Cortex of kidney (tissue), 1 donor: ENCODE data around the gene HSPA1B.
"Not testable (repeated sequence)": the region's sequence is repeated elsewhere in the genome, so short reads cannot be mapped to it uniquely, and the experiment has no call there.

Experiments used
- DNase-seq: peaks from one replicate; lab custom pipeline; 2025; lab: John Stamatoyannopoulos, UW

HSPA1B gene

DNA sequence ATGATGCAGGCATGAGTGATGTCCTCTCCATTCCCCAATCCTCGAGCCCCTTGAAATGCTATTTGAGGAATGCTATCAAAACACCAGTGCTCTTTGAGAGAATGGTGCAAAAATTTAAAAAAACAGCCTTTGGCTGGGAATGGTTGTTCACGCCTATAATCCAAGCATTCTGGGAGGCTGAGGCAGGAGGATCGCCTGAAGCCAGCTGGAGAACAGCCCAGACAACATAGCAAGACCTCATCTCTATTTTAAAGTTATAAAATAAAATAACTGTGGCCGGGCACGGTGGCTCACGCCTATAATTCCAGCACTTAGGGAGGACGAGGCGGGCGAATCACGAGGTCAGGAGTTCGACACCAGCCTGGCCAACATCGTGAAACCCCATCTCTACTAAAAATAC is 27.8 kb upstream of the HSPA1B start:
- DNase-seq, result no peak

GRCh38 chr6:31801031-31801927 is 26.3 kb upstream of the HSPA1B start:
- DNase-seq, result not testable (repeated sequence)

DNA sequence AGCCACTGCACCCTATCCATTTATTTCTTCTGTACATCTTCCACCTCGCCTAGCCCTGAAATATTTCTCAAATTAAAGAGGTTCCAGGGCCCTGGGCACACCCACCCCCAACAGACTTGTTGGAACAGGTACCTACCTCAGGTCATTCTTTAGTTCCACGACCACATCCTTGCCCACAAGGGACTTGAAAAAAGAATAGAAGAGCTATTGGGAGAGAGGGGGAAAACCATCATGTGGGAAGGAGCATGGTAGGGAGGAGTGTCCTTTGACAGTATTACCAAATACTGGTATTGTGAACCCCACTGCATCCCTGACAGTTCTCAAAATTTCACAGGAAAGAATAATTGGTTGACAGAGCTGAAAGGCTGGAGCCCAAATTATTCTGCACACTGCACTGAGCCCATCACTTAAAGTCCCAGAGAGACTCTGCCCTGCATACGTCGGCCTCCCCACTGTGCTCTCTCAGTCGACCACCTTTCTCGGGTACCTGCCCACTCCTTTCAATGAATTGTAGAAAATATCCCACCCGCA is 21.5 kb upstream of the HSPA1B start:
- DNase-seq, result no peak

GRCh38 chr6:31806470-31807272 is 20.9 kb upstream of the HSPA1B start, which contains the start of gene LSM2:
TSS of gene LSM2 (minus strand) at chr6:31806966. CDS start at chr6:31806757, 209 bp downstream.
- peak; percentile 81 for DNase-seq

DNA sequence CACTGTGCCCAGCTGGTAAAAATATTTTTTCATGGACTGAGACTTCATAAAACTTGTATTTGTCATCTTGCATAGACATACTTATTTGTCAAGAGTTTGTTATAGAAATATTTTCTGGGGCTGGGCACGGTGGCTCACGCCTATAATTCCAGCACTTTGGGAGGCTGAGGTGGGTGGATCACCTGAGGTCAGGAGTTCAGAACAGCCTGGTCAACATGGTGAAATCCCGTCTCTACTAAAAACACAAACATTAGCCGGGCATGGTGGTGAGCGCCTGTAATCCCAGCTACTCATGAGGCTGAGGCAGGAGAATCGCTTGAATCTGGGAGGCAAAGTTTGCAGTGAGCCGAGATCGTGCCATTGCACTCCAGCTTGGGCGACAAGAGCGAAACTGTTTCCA is 18.9 kb upstream of the HSPA1B start:
- not testable (repeated sequence) for DNase-seq

DNA sequence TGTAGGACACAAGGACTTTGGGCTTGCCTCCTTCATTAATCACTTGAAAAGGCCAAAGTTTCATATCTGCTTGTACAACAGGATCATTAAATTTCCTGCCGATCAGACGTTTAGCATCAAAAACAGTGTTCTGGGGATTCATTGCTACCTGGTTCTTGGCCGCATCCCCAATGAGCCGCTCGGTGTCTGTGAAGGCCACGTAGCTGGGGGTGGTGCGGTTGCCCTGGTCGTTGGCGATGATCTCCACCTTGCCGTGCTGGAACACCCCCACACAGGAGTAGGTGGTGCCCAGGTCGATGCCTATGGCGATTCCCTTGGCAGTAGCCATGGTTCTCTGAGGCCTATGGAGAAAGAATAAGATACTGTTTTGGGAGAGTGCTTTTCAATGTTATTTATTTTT is 15.9 kb upstream of the HSPA1B start:
- DNase-seq, result no peak

DNA sequence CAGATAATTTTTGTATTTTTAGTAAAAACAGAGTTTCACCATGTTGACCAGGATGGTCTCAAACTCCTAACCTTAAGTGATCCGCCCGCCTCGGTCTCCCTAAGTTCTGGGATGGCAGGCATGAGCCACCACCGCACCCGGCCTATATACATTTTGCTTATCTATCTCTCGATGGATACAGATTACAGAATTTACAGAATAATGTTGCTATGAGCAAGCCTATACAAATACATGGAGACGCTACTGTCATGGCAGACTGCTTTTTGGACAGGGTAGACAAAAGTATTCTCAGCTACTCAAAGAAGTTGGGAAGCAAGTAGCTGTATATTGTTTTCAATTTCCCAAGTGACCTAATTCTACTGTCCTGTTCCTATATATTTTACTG is 14.1 kb upstream of the HSPA1B start:
- no peak for DNase-seq

DNA sequence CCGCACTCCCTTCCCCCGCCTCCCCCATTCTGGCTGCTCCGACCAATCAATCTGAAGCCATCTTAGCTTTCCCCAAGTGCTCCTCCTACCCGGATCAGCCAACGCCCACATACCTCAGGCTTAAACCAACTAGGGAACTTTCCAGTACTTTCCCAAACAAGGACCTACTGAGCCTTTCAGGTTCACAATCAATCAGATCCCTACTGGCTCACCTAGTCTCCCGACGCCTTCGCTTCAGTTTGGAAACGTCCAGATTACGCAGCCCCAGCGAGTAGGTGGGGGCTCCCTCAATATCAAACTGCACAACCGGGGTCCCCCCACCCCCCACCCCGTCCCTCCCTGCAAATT is 12.9 kb upstream of the HSPA1B start:
- DNase-seq, result no peak

DNA sequence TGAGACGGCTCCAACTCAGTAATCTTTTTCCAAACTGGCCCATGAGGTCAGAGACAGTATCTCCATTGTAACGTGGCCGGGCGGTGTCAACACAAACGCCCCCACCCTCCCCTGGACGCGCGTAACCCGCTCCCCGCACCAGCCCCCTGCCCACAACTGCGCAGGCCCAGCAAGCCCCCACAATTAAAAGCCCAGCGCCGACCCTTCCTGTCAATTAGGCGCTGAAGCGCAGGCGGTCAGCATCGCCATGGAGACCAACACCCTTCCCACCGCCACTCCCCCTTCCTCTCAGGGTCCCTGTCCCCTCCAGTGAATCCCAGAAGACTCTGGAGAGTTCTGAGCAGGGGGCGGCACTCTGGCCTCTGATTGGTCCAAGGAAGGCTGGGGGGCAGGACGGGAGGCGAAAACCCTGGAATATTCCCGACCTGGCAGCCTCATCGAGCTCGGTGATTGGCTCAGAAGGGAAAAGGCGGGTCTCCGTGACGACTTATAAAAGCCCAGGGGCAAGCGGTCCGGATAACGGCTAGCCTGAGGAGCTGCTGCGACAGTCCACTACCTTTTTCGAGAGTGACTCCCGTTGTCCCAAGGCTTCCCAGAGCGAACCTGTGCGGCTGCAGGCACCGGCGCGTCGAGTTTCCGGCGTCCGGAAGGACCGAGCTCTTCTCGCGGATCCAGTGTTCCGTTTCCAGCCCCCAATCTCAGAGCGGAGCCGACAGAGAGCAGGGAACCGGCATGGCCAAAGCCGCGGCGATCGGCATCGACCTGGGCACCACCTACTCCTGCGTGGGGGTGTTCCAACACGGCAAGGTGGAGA is 12.3 kb upstream of the HSPA1B start, which contains the start of the genes HSPA1A and HSPA1L:
TSS of gene HSPA1A (plus strand) at position 519 of the 814 bp plus-strand sequence. CDS start at position 733, 214 bp downstream.
TSS of gene HSPA1L (minus strand) at position 259 of the 814 bp plus-strand sequence. CDS start 3,311 bp downstream, outside the sequence.
- peak; percentile 82 for DNase-seq

GRCh38 chr6:31817133-31817928 is 10.2 kb upstream of the HSPA1B start:
- not testable (repeated sequence) for DNase-seq

DNA sequence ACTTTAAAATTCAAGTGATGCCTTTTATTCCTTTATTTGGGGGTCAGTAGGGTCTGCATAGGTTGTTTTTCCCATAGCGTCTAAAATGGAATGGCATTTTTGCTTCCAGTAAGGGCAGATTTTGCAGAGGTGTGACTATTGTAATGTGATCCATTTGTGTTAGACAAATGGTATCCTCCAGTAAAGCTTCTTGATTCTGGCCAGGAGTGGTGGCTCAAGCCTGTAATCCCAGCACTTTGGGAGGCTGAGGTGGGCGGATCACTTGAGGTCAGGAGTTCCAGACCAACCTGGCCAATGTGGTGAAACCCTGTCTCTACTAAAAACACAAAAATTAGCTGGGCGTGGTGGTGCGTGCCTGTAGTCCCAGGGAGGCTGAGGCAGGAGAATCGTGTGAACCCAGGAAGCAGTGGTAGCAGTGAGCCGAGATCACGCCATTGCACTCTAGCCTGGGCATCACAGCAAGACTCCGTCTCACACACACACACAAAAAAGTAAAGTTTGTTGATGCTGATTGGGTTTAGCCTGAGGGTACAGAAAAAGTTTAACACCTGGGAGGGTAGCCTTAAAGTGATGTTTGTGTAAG is 9.5 kb upstream of the HSPA1B start:
- DNase-seq, result not testable (repeated sequence)

- DNase-seq, result no peak
These were observed 7.7 kb upstream of the HSPA1B start for GRCh38 chr6:31819871-31820299.

DNA sequence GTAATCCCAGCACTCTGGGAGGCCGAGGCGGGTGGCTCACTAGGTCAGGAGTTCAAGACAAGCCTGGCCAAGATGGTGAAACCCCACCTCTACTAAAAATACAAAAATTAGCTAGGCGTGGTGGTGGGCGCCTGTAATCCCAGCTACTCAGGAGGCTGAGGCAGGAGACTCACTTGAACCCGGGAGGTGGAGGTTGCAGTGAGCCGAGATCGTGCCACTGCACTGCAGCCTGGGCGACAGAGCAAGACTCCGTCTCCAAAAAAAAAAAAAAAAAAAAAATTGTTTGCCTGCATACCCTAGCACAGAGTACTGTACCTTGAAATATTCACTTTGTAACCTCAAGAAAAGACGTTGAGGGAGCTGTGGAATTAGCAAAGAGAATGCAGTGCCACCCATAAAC is 7.1 kb upstream of the HSPA1B start:
- not testable (repeated sequence) for DNase-seq

DNA sequence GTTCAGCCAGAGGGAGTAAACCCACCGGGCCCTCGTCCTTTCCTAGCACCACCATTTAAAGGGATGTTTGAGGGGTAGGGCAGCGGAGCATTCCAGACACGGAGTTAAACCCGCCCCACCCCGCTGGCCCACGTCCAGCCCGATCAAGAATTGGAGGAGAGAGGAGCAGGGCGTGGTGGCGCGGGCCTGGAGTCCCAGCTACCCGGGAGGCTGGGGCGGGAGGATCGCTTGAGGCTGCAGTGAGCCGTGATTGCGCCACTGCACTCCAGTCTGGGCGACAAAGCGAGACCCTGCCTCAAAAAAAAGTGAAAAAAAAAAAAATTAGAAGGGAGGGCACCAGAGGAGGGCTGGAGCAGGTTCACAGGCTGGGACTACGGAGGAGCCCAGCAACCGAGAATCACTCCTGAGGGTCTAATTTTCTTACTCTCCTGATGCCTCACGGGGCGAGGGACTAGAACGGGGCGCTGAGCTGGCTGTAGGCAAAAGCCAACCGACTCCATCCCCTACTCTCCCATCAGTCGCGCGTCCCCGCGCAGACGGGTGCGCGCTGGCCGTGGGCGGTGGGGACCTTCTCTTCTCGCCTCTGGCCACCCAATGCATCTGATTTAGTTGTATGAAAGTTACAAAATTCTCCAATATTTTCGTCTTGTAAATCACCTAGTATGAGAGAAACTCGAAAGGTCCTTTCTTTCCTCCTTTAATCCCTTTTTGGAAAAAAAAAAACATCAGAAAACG is 6.1 kb upstream of the HSPA1B start:
- no peak for DNase-seq

DNA sequence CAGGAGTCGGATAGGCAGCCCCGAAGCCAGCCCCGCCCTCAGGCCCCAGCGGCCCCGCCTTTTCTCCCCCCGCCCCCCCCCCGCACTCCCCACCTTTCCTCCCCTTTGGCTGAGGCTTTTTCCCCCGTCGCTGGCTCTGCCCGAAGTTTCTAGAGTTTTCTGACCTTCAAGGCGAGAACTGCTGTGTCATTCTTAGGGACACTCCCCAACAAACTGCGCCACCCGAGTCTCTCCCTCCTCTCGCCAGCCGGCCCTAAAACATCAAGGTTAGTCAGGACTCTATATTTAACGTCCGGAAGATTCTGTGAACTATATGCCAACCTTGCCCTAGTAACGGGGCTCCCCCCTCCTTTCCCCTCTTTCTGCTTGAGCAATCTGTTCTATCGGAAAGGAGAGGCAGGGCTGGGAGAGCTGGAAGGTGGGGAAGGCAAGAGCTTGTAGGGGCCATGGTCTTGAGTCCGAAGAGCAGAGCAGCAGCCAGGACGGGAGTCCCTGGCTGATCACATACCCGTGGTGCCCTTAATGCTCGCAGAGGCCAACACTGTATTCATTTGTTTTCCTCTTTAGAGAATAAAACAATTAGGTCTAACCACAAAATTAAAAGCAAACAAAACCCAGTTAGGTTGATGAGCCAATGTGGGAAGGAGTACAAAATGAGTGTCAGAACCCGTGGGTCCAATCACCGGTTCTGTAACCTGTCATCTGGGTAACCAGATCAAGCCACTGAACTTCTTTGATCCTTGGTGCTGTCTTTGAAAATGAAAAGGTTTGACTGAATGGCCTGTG is 5.3 kb upstream of the HSPA1B start:
- DNase-seq, result no peak

- DNase-seq, result not testable (repeated sequence)
These were observed 3.8 kb upstream of the HSPA1B start for GRCh38 chr6:31823592-31824196.

GRCh38 chr6:31825553-31825952 is 2.0 kb upstream of the HSPA1B start:
- no peak for DNase-seq

DNA sequence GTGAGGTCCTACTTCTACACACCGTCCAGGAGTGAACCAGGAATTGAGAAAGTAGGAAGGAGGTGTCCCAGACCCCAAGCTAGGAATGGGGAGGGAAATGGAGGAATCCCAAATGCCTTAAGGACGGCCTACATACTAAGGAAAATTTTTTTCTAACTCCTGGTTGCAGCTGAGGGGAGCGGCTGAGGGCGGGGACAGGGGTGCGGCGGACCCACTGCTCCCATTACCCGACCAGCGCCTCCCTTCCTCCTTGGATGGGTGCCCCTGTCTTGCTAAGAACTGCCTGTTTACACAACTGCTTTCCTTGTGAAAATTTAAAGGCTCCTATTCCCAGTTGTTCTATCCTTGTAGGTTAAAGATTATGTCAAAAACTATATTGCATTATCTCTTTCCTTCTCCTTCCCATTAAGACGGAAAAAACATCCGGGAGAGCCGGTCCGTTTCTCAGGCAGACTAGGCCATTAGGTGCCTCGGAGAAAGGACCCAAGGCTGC is 699 bp upstream of the HSPA1B start:
- DNase-seq, result no peak
